Measurements from ENCODE around the gene DRICH1. TPM values are rescaled to one million over a fixed set of nuclear protein-coding genes. Genes with fewer than 3 reads are reported as not detected.
"Not testable (repeated sequence)": the region's sequence is repeated elsewhere in the genome, so short reads cannot be mapped to it uniquely, and the experiment has no call there.

DRICH1 gene, protein sequence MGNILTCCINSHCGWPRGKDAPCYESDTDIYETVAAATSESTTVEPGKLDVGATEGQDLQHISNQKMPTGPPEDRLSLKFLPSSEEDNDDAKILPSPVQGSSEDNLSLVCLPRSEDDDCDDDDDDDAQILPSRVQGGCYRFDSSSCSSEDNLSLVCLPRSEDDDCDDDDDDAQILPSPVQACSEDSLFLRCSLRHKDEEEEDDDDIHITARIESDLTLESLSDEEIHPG
- polyA plus RNA-seq (2013, experiment 1 of 2), result not detected
- not detected for polyA plus RNA-seq (2013, experiment 2 of 2)

DNA sequence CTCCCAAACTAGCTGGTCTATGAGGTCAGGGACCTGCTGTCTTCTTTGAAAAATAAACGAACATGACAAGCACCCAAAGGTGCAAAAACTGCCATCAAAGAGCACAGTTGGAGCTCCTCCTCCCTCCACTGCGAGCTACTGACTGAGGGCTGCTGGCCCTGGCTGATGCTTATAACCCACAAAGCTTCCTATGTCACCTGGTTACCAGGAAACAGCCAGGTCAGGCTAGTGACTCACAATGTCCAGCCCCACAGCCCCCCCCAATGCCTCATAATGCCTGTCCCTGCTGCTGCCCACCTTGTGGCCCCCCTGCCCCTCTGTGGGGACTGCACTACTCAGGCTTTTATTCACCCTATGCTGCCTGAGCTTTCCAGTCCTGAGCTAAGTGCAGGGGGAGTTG, at the start of gene DRICH1:
Gene DRICH1, minus strand, starts transcription at position 144 of the 400 bp plus-strand sequence. CDS start 298 bp downstream, outside the sequence.
- H3K9me3 ChIP-seq (ENCODE audit: insufficient read depth, low read depth, low read length), result no peaks in the 10 kb centered on the region

DNA sequence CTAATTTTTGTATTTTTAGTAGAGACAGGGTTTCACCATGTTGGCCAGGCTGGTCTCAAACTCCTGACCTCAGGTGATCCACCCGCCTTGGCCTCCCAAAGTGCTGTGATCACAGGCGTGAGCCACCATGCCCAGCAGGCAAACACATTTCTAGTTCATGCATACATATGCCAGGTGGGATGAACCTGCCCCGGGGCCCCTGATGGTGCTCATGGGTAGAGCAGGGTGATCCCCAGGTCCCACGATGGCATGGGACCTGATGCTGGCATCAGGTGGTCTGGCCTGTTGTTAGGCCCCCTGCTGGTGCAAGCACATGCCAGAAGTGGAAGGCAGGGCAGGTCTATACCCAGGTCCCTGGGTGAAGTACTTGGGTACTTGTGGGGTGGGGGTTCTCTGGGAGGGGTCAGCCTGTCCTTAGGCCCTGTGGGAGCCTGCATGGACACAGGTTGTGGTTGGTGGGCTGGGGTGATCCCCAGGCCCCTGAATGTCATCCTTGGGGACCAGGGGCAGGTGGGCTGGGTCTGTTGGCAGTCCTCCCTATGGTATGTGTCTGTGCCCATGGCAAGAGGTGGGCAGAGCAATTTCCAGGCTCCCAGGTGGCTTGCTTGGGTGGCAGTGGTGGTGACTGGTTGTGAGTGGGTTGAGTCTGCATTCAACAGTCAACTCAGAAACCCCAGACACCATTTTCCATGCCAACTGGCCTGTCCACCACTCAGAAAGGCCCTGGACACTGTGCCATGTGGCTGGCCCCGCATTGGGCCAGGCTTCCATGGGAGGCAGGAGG, 49.1 kb upstream of the DRICH1 start:
- Histone ChIP-seq H3K27ac (ENCODE audit: low read depth, low read length) (no peak overlapping the region), H3K36me3 (ENCODE audit: insufficient read depth, low read length) (peaks cover 6% of the 10 kb centered on the region; the same call in 1 of the 2 replicates), H3K4me3 (ENCODE audit: low read length) (no peak overlapping the region), H3K9ac (ENCODE audit: low read depth, low read length) (no peak overlapping the region), H3K27me3 (ENCODE audit: insufficient read depth, low read length) (no peaks in the 10 kb centered on the region), H3K9me3 (ENCODE audit: insufficient read depth, low read depth, low read length) (no peaks in the 10 kb centered on the region), H3K4me1 (ENCODE audit: insufficient read depth, low read length) (no peaks in the 10 kb centered on the region)
- WGBS, result 91% methylated on average over 5 of the region's 5 CpGs

More for the DNA sequence above, at the start of gene DRICH1:
- Histone ChIP-seq H3K27me3 (ENCODE audit: insufficient read depth, low read length) (no peaks in the 10 kb centered on the region), H3K27ac (ENCODE audit: low read depth, low read length) (no peak within 1 kb of the TSS), H3K4me3 (ENCODE audit: low read length) (no peak within 1 kb of the TSS), H3K4me1 (ENCODE audit: insufficient read depth, low read length) (no peaks in the 10 kb centered on the region), H3K9ac (ENCODE audit: low read depth, low read length) (no peak within 1 kb of the TSS), H3K36me3 (ENCODE audit: insufficient read depth, low read length) (no peaks in the 10 kb centered on the region)
- 69% methylated on average over 2 of the region's 2 CpGs for WGBS

DNA sequence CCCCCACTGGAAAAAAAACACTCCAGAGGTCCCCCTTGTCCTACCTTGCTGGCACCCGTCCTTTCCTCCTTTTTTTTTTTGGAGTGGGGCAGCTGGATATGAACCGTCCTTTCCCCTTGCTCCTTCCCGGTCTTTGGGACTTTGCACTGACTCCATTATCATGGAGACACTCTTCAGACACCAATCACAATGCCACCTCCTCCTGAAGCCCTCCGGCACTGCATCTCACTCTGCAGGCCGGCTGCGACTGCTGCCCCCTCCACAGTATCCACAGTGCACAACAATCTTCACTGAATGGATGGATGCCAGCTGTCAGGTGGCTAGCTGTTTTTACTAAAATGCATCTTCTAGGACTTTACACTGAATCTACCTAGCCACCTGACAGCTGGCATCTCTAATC, 46.0 kb upstream of the DRICH1 start:
- Histone ChIP-seq H3K27ac (ENCODE audit: low read depth, low read length) (no peak overlapping the region), H3K4me1 (ENCODE audit: insufficient read depth, low read length) (0 out of 2 replicates have a peak, but pooled peaks cover 2% of the 10 kb centered on the region)
- WGBS, result 54% methylated on average over 6 of the region's 6 CpGs

DNA sequence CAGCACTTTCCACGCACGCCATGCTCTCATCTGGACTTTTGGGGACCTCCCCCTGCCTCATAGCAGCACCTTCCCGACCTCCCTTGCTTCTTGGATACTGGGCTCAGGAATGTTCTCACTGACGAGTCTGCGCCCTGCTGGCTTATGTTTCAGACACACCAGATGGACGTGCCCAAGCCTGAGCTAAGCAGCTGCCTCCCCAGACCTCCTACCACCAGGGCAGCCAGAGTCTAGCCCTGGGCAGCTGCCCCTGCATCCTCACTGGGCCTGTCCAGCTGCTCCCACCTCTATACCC, 45.5 kb upstream of the DRICH1 start:
- WGBS, result 86% methylated on average over 6 of the region's 6 CpGs
- Histone ChIP-seq H3K4me3 (ENCODE audit: low read length) (no peak overlapping the region), H3K9me3 (ENCODE audit: insufficient read depth, low read depth, low read length) (no peaks in the 10 kb centered on the region), H3K4me1 (ENCODE audit: insufficient read depth, low read length) (0 out of 2 replicates have a peak, but pooled peaks cover 2% of the 10 kb centered on the region), H3K27me3 (ENCODE audit: insufficient read depth, low read length) (no peaks in the 10 kb centered on the region), H3K27ac (ENCODE audit: low read depth, low read length) (no peak overlapping the region), H3K36me3 (ENCODE audit: insufficient read depth, low read length) (peaks cover 6% of the 10 kb centered on the region; the same call in 1 of the 2 replicates), H3K9ac (ENCODE audit: low read depth, low read length) (no peak overlapping the region)

More for the DNA sequence above, 46.0 kb upstream of the DRICH1 start:
- Histone ChIP-seq H3K9me3 (ENCODE audit: insufficient read depth, low read depth, low read length) (no peaks in the 10 kb centered on the region), H3K27me3 (ENCODE audit: insufficient read depth, low read length) (no peaks in the 10 kb centered on the region), H3K4me3 (ENCODE audit: low read length) (no peak overlapping the region), H3K9ac (ENCODE audit: low read depth, low read length) (no peak overlapping the region), H3K36me3 (ENCODE audit: insufficient read depth, low read length) (peaks cover 6% of the 10 kb centered on the region; the same call in 1 of the 2 replicates)

DNA sequence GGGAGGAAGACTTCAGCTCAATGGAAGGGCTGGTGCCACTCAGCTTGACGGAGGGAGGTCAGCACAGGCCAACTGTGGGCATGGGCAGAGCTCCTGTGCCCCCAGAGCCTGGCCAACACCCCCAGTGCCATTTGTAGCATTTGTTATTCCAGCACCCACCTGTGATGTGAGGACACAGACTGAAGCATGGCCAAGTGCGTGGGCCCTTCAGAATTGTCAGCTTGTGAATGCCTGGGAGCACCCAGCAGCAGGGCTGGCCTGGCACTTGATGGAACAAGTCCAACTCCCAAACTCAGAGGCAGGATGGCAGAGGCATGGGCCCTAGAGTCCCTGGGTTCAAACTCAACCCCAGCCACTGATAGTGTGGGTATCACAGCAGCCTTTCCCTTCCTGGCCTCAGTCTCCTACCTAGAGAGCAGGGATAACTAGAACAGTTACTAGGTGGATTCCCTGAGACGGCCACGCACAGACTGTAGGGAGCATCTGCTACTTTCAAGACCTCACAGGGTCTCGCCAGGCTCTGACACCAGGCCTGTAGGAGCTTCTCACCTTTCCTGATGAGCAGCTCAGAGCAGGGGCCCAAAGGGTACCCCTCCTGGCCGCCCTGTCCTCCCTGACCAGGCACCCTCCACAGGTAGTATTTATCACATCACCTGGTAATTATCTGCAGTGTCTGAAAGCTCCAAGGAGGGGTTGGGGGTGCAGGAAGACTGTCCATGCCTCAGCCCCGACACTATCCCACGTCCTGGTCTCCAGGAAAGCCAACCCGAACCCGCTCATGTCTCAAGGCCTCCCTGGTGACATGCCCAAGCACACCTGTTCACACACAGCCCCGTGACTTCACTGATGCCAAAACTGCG, 45.0 kb upstream of the DRICH1 start:
- not testable (repeated sequence) for H3K27ac ChIP-seq (ENCODE audit: low read depth, low read length); H3K9me3 ChIP-seq (ENCODE audit: insufficient read depth, low read depth, low read length); H3K27me3 ChIP-seq (ENCODE audit: insufficient read depth, low read length); H3K4me1 ChIP-seq (ENCODE audit: insufficient read depth, low read length); H3K4me3 ChIP-seq (ENCODE audit: low read length); H3K36me3 ChIP-seq (ENCODE audit: insufficient read depth, low read length); H3K9ac ChIP-seq (ENCODE audit: low read depth, low read length)
- 91% methylated on average over 12 of the region's 12 CpGs for WGBS

DNA sequence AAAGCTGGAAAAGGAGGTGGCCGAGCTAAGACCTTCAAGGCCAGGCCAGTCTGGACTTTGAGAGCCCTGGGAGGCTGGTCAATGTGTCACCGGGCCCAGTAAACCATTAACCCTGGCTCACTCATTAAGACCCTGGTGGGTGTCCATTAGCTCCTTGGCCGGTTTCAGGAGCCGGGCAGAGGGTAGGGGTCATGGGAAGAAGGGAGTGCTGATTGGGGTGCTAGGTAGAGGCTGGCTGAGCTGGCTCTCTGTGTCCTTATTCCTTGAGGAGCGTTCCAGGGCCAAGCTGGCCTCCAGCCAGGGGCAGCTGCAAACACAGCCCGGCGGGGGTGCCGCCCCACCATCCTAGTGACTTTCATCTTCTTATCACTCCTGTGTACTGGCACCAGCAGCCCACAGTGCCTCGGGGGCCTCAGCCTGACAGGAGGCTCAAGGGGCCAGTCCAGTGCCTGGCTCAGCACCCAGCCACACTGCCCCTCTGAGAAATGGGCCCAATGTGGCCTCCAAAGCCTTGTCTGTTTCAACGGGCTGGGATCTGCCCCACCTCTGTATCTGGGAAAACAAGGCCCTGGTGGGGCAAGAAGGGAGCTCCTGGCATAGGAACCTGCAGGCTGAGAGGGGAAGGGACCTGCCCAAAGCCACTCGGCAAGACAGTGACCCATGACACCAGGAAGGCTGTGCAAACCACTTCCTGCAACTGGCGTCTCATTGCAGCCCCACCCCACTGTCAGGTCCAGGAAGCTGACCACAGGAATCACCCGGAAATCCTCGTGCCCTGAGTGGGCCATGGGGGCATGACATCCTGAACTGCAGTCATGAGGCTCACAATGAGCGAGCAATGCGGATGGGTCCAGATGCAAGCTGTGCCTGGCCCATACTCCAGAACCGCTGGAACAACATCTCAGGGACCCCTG, 43.6 kb upstream of the DRICH1 start:
- Histone ChIP-seq H3K36me3 (ENCODE audit: insufficient read depth, low read length) (no peaks in the 10 kb centered on the region), H3K9ac (ENCODE audit: low read depth, low read length) (no peak overlapping the region), H3K4me3 (ENCODE audit: low read length) (no peak overlapping the region), H3K27ac (ENCODE audit: low read depth, low read length) (no peak overlapping the region), H3K9me3 (ENCODE audit: insufficient read depth, low read depth, low read length) (no peaks in the 10 kb centered on the region), H3K4me1 (ENCODE audit: insufficient read depth, low read length) (0 out of 2 replicates have a peak, but pooled peaks cover 2% of the 10 kb centered on the region), H3K27me3 (ENCODE audit: insufficient read depth, low read length) (no peaks in the 10 kb centered on the region)
- WGBS, result 90% methylated on average over 17 of the region's 17 CpGs

DNA sequence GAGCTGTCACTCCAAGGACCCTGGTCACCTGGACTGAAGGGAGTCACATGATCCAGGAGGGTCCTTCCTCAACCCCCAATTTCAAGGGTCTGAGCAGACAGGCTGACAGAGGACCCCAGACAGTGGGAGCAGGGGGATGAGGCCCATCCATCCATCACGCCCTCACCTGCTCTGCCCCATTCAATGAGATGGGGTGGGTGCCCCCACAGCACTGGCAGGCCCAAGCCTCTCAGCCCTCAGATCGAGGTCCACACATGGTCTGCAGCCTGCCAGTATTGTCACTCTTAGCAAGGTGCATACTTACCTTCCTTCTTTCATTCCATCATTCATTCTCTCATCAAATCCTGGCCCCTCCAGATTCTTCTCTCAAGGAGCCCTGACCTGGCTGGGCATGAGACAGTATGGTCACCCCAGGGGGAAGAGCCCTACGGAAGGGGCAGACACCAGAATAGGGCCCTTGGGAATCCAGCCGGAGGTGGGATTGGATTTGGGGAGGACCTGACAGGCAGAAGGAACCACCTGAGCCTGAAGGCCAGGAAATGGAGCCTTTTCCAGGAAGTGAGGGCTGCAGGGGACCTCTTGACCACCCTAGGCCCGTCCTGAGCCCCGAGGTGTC, 42.9 kb upstream of the DRICH1 start:
- H3K4me1 ChIP-seq (ENCODE audit: insufficient read depth, low read length); H3K27ac ChIP-seq (ENCODE audit: low read depth, low read length); H3K4me3 ChIP-seq (ENCODE audit: low read length); H3K27me3 ChIP-seq (ENCODE audit: insufficient read depth, low read length); H3K9me3 ChIP-seq (ENCODE audit: insufficient read depth, low read depth, low read length); H3K36me3 ChIP-seq (ENCODE audit: insufficient read depth, low read length); H3K9ac ChIP-seq (ENCODE audit: low read depth, low read length): not testable (repeated sequence)
- WGBS, result 91% methylated on average over 6 of the region's 6 CpGs

DNA sequence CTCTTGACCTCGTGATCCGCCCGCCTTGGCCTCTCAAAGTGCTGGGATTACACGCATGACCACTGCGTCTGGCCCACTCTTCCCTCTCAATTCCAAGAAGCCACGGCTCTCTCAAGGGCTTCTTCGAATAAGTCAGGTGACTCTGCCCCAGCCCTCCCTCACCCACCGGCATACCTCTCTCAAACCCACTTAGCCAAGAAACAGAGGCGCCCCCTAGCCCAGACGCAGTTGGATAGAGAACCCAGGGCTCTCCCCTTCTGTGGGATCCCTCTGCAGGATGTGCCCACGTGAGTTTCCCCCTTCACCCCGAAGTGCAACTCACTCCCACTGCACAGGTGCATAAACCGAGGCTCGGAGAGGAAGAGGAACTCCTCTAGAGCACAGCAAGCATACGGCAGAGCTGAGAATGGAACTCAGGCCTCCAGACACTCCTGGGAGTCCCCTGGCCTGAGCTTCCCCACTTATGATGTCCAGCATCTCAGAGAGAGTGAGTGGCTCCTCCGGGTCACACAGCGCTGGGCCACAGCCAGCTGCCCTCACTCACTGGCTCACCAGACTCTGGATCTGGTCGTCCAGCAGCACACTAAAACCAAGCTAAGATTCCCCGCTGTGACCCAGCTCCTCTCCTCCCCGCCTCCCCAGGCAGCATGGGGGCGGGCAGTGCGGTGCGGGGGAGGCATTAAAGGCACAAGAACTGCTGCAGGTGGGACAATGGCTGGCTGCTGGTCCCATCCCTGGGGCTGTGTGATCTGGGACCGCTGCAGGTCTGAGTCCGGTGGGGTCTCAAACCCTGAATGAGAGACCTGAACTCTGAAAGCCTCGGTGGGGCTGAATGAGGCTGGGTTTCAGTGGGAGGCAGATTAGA, 41.9 kb upstream of the DRICH1 start:
- Histone ChIP-seq H3K9me3 (ENCODE audit: insufficient read depth, low read depth, low read length) (no peaks in the 10 kb centered on the region), H3K4me3 (ENCODE audit: low read length) (no peak overlapping the region)
- WGBS, result 67% methylated on average over 26 of the region's 26 CpGs

DNA sequence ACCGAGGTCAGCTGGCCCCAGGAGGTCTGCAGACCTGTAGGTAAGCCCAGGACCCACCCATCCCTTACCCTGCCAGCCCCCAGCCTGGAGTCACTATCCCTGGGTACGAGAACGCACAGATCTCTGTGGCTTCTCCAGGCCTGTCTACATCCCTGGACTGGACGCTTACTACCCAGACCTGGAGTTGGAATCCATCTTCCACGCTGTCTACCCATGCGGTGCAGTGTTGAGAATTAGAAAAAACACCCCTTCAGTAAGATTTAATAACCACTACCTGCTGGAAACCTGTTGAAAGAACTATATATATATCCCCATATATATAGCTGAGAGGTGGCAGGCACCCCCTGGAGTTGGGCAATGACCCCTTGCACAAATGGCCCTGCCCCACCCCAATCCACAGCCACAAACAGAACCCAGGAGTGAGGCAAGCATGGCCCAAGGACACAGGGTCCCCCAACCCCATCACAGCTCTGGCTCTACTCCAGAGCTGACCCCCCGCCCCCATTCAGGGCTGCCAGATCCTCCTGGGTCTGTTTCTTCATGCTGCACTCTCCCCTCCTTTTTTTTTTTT, 41.0 kb upstream of the DRICH1 start:
- no peaks in the 10 kb centered on the region for H3K36me3 ChIP-seq (ENCODE audit: insufficient read depth, low read length)
- H3K27me3 ChIP-seq (ENCODE audit: insufficient read depth, low read length), result no peaks in the 10 kb centered on the region
- 0 out of 2 replicates have a peak, but pooled peaks cover 2% of the 10 kb centered on the region for H3K4me1 ChIP-seq (ENCODE audit: insufficient read depth, low read length)
- no peak overlapping the region for H3K4me3 ChIP-seq (ENCODE audit: low read length)
- no peak overlapping the region for H3K27ac ChIP-seq (ENCODE audit: low read depth, low read length)
- 78% methylated on average over 7 of the region's 7 CpGs for WGBS
- no peak overlapping the region for H3K9ac ChIP-seq (ENCODE audit: low read depth, low read length)
- no peaks in the 10 kb centered on the region for H3K9me3 ChIP-seq (ENCODE audit: insufficient read depth, low read depth, low read length)

More for the DNA sequence above, 41.9 kb upstream of the DRICH1 start:
- Histone ChIP-seq H3K36me3 (ENCODE audit: insufficient read depth, low read length) (no peaks in the 10 kb centered on the region), H3K27me3 (ENCODE audit: insufficient read depth, low read length) (no peaks in the 10 kb centered on the region), H3K4me1 (ENCODE audit: insufficient read depth, low read length) (0 out of 2 replicates have a peak, but pooled peaks cover 2% of the 10 kb centered on the region), H3K27ac (ENCODE audit: low read depth, low read length) (no peak overlapping the region), H3K9ac (ENCODE audit: low read depth, low read length) (no peak overlapping the region)

Measured in HUES64 (cell line).